Esophagus squamous epithelium (tissue), 5 donors: ENCODE data around the gene IGFBP1. TPM values are rescaled to one million over a fixed set of nuclear protein-coding genes. Genes with fewer than 3 reads are reported as not detected.

Source experiments
- DNase-seq: peaks from one replicate; lab custom pipeline; 2025; lab: John Stamatoyannopoulos, UW
- H3K27ac ChIP-seq, 4 donors: fragments of 200-600 bp; sonication (generic); one replicate each; pipeline ENCODE4 v1.5.1; 2016 to 2019; ENCODE audit warnings: mild to moderate bottlenecking in 1 of 4
- H3K27me3 ChIP-seq, 4 donors: fragments of 200-600 bp; sonication (generic); 1 replicate in 3 of 4; 2 replicates in 1 of 4; pipeline versions ENCODE4 v1.5.1 to v1.6.0; 2017 to 2021; ENCODE audit warnings: antibody characterized with exemption in 1 of 4
- H3K36me3 ChIP-seq, 3 donors: fragments of 200-600 bp; sonication (generic); one replicate each; pipeline ENCODE4 v1.5.1; 2016 to 2019
- H3K4me1 ChIP-seq, 3 donors: fragments of 200-600 bp; sonication (generic); one replicate each; pipeline ENCODE4 v1.5.1; 2017 to 2019
- H3K4me3 ChIP-seq, 4 donors: fragments of 200-600 bp; sonication (generic); 1 replicate in 3 of 4; 2 replicates in 1 of 4; pipeline ENCODE4 v1.5.1; 2016 to 2019; ENCODE audit warnings: mild to moderate bottlenecking in 2 of 4, moderate library complexity in 1 of 4
- H3K9me3 ChIP-seq, 3 donors: fragments of 200-600 bp; sonication (generic); one replicate each; pipeline ENCODE4 v1.5.1; 2016 to 2019
- POLR2A ChIP-seq, 4 donors: fragments of 450-650 bp; IDR thresholded peaks; one replicate each; pipeline ENCODE4 v1.6.1; 2017; ENCODE audit warnings: antibody characterized with exemption in 4 of 4, mild to moderate bottlenecking in 4 of 4, moderate library complexity in 3 of 4
- WGBS, 2 donors: methylation state at CpG; one replicate each; pipeline ENCODE4 v1.1.5; 2018; 5-methylcytosine and 5-hydroxymethylcytosine counted together
- intact Hi-C: fragments of 100-400 bp; cut with DNase I; formaldehyde crosslinking; loops from one replicate; pipeline ENCODE4 v1.15.0; 2022
- total RNA-seq, 4 donors: library from RNA; depleted of rRNA; stranded (reverse); fragments of >200 nt; gene quantifications; one replicate each; pipeline ENCODE4 v1.1.0, GENCODE V29; 2016
- TF ChIP-seq, protein P1 (sequence below), 6 experiments: fragments of 450-650 bp in 4 of 6; fragments of 200-600 bp in 2 of 6; sonication (generic) in 2 of 6; IDR thresholded peaks; one replicate each; pipeline ENCODE4 v1.5.1; 2016 to 2019; ENCODE audit warnings: antibody characterized with exemption in 6 of 6, mild to moderate bottlenecking in 4 of 6, moderate library complexity in 4 of 6
- donor health status: DM: yes; HTN: yes; CAD: no.

IGFBP1 gene
- total RNA-seq, 4 donors from 2014 or later: not detected

DNA sequence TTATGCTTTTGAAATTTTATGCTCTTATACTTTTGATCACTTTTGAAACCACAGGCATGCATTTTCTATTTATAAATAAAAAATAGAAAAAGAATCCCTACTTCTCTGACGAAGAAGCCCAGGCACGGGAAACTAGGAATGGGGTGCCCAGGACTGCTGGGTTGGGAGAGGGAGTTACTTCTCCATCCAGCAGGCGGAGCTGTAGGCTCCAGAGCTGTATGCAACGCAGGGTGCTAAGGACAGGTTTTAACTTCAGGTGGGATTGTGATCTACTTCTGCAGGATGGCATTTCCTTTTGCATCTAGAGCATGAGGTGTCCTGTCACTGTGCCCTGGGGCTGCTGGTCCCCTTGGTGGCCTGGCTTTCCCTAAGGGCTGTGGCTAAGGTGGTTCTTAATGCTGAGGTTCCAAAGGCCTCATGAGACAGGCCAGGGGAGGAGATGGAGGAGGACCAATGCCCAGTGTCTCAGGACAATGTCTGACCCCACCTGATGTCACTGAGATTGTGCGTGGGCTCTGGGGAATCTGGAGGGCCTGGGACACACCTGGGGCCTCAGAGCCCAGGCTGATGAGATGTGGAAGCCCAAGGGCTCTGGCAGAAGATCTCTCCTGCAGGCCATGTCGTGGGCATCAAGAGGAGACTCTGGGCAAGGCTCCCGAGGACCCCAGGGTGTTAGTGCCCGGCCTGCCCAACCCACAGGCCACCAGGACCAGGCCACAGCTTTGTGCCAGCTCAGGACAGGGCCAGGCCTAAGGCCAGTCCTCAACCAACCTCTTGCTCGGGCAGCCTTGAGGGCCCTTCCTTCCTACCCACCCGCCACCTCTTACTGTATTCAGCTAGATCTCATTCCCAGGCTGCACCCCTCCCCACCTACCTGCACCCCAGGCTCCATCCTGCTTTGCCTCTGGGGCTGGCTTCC is 15.9 kb upstream of the IGFBP1 start:
- H3K27ac ChIP-seq: no peak overlapping the region
- no peaks in the 10 kb centered on the region for H3K27me3 ChIP-seq
- 55 to 60% methylated on average over 6 to 7 of the region's 10 CpGs for WGBS, 2 donors
- H3K4me1 ChIP-seq: no peaks in the 10 kb centered on the region
- DNase-seq: no peak
- intact Hi-C loops: no loop called here
- H3K4me3 ChIP-seq: no peak overlapping the region
- H3K36me3 ChIP-seq: no peaks in the 10 kb centered on the region
- no peaks in the 10 kb centered on the region for H3K9me3 ChIP-seq
- TF ChIP-seq POLR2A (IDR thresholded peaks at IDR 0.05): no peak
- TF ChIP-seq, protein P1, sequence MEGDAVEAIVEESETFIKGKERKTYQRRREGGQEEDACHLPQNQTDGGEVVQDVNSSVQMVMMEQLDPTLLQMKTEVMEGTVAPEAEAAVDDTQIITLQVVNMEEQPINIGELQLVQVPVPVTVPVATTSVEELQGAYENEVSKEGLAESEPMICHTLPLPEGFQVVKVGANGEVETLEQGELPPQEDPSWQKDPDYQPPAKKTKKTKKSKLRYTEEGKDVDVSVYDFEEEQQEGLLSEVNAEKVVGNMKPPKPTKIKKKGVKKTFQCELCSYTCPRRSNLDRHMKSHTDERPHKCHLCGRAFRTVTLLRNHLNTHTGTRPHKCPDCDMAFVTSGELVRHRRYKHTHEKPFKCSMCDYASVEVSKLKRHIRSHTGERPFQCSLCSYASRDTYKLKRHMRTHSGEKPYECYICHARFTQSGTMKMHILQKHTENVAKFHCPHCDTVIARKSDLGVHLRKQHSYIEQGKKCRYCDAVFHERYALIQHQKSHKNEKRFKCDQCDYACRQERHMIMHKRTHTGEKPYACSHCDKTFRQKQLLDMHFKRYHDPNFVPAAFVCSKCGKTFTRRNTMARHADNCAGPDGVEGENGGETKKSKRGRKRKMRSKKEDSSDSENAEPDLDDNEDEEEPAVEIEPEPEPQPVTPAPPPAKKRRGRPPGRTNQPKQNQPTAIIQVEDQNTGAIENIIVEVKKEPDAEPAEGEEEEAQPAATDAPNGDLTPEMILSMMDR (IDR thresholded peaks at IDR 0.05): peak in 2 of 6 experiments; percentile 12 to 35

DNA sequence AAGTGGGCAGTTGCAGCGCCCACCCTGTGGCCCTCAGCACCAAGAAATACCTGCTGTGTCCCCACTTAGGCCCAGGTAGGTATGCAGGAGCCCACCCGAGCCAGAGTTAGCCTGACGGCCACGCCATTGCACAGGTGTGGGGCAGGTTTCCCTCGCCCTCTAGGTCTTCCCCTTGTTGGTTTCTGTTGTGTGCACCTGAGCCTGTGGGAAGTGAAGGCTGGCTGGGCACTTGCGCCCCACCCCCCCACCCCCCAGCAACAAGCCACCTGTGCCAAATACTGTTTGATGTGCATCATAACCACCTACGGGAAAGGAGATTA is 15.3 kb upstream of the IGFBP1 start, which contains the start of gene CCDC201:
Gene CCDC201, minus strand, starts transcription at position 48 of the 320 bp plus-strand sequence. CDS start 75 bp downstream, outside the sequence.
- no peak for DNase-seq
- TF ChIP-seq POLR2A (IDR thresholded peaks at IDR 0.05): no peak
- TF ChIP-seq, protein P1 (IDR thresholded peaks at IDR 0.05): no peak
- H3K36me3 ChIP-seq: no peaks in the 10 kb centered on the region
- H3K27me3 ChIP-seq: no peaks in the 10 kb centered on the region
- intact Hi-C loops: no loop called here
- 76 to 77% methylated on average over 6 to 7 of the region's 7 CpGs for WGBS, 2 donors
- H3K4me1 ChIP-seq: no peaks in the 10 kb centered on the region
- H3K4me3 ChIP-seq: no peak within 1 kb of the TSS
- H3K27ac ChIP-seq: no peak within 1 kb of the TSS
- H3K9me3 ChIP-seq: no peaks in the 10 kb centered on the region

DNA sequence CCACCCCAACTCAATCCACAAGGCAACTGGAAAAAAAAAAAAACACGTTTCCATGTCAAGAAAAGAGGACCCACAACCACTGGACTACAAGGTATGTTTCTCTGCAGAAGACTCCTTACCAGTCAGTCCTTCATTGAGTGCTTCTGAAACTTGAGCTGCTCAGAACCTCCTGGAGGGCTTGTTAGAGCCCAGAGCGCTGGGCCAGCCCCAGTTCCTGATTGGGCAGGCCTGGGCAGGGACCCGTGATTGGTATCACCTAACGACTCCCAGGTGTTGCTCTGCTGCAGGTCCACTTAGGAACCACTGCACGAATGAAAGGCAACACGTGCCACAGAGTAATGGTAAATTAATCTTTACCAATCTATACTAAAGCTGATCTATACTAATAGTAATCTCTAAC is 14.9 kb upstream of the IGFBP1 start:
- TF ChIP-seq, protein P1 (IDR thresholded peaks at IDR 0.05): no peak
- TF ChIP-seq POLR2A (IDR thresholded peaks at IDR 0.05): no peak
- WGBS, 2 donors: 53 to 54% methylated on average over 3 to 6 of the region's 6 CpGs
- Histone ChIP-seq H3K9me3 (no peaks in the 10 kb centered on the region), H3K4me3 (no peak overlapping the region), H3K27ac (no peak overlapping the region), H3K4me1 (no peaks in the 10 kb centered on the region), H3K27me3 (no peaks in the 10 kb centered on the region), H3K36me3 (no peaks in the 10 kb centered on the region)
- intact Hi-C loops: no loop called here
- no peak for DNase-seq

DNA sequence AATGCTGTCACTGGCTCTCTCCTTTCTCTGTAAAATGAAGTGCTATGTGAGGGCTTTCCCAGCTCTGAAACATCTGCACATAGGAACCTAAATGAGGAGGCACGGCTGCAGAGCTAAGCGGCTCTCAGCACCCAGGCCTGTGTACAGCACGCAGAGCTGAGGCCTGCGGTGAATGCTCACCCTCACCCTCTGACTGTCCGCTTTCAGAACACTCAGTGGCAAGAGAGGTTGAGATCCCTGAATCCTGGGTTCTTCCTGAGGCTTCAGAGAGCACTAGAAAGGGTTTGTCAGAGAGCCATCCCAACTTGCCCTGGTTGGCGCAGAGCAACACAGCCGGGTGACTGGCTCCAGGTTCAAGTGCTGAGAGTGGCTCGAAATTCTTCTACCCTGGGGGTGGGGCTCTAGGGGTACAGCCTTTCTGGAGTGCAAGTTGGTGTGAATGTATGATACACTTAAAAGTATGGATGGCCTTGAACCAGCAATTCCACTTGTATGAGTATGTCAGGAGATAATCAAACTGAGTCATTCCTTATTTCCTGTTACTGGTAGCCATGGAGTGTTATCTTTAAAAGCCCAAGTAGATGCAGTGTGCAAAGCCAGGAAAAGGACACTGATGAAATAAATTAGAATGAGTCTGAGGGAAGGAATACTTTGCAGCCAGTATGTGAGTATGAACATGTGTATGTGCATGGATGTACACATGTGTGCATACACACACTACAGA is 13.7 kb upstream of the IGFBP1 start:
- intact Hi-C loops: no loop called here
- no peaks in the 10 kb centered on the region for H3K9me3 ChIP-seq

More for the DNA sequence above, 13.7 kb upstream of the IGFBP1 start:
- Histone ChIP-seq H3K4me3 (no peak overlapping the region), H3K4me1 (no peaks in the 10 kb centered on the region), H3K27me3 (no peaks in the 10 kb centered on the region), H3K27ac (no peak overlapping the region), H3K36me3 (no peaks in the 10 kb centered on the region)
- TF ChIP-seq POLR2A (IDR thresholded peaks at IDR 0.05): no peak
- TF ChIP-seq, protein P1 (IDR thresholded peaks at IDR 0.05): no peak
- no peak for DNase-seq
- 85 to 86% methylated on average over 5 of the region's 8 CpGs for WGBS, 2 donors
